ENCODE measurements around the gene ALDOA. TPM values are rescaled to one million over a fixed set of nuclear protein-coding genes. Genes with fewer than 3 reads are reported as not detected.

ALDOA gene
- total and polyA plus RNA-seq, 9 of the 15 experiments (the other 6 are each of a cell fraction or from before 2014, with no cell fraction given), result 311 to 2,224 (median 1,293) TPM

DNA sequence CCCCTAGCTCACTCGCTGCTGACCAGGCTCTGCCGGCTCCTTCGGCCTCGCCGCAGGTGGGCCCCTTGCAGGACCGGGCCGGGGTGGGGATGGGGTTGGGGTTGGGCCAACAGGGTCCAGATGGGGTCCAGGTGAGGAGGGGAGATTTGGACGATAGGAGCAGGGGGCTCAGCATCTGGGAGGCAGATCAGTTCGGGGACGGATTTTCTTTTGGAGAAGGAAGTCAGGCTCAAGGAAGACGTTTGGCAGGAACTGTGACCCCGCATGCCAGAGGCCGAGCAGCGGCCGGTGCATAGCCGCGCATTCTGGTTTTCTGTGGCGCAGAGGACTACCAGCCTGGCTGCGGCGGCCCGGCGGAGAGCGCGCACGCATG, 845 bp upstream of the ALDOA start (continued):
- peak in 1 of 2 experiments; percentile 5 for TF ChIP-seq E2F6 (IDR thresholded peaks at IDR 0.05; ENCODE audit: borderline replicate concordance in 1 of 2, extremely low read depth in 1 of 2, insufficient read depth in 1 of 2, insufficient read length in 1 of 2, low read depth in 1 of 2, low read length in 1 of 2, poor library complexity in 1 of 2, severe bottlenecking in 1 of 2)

GRCh38 chr16:30065943-30066760, 592 bp downstream of the ALDOA start:
- Histone ChIP-seq H3K27me3 (ENCODE audit: control insufficient read depth in 2 of 2, insufficient read depth in 2 of 2, low read length in 2 of 2) (no peaks in the 10 kb centered on the region), H3K9me3 (replicated peaks; ENCODE audit: control insufficient read depth, insufficient read depth, low read depth, low read length) (no peaks in the 10 kb centered on the region), H3K79me2 (ENCODE audit: control insufficient read depth, insufficient read depth, low read length) (peaks cover 77% of the 10 kb centered on the region), H3K4me1 (replicated peaks in 1 of 2; ENCODE audit: control insufficient read depth in 2 of 2, insufficient read depth in 2 of 2, low read length in 2 of 2) (peaks cover 47 to 59% of the 10 kb centered on the region in 2 experiments), H3K9ac (ENCODE audit: insufficient read depth in 1 of 2, low read depth in 2 of 2, low read length in 2 of 2) (peak overlapping the region; percentile 93 to 98), H3K4me3 (peak overlapping the region; percentile 88), H3K9me1 (ENCODE audit: control insufficient read depth, insufficient read depth, low read length) (peaks cover 17% of the 10 kb centered on the region), H3K36me3 (ENCODE audit: control insufficient read depth, insufficient read depth, low read length) (peaks cover 51% of the 10 kb centered on the region), H4K20me1 (replicated peaks; ENCODE audit: control insufficient read depth, insufficient read depth, low read length) (peaks cover 46% of the 10 kb centered on the region), H2AFZ (ENCODE audit: low read depth, low read length) (no peak overlapping the region; the same call in 1 of the 2 replicates), H3K27ac (ENCODE audit: extremely low read depth, low read depth, low read length) (peak overlapping the region; percentile 99), H3K4me2 (ENCODE audit: insufficient read depth, low read length) (peak overlapping the region; percentile 99)
- FAIRE-seq (no peak), ATAC-seq (peak; percentile 30), DNase-seq (ENCODE audit: extremely low read depth in 1 of 4, low spot score in 3 of 4) (peak; percentile 64 to 79 (median 74))
- ChIA-PET POLR2A (interaction anchor here (0.7 to 2.7 kb wide), 17 partner anchors 8 to 262 kb away, joined by 3 to 29 read pairs (median 5); partner anchors contain the start of genes PPP4C, PRRT2 and TBX6), CTCF (ENCODE audit: low intra/inter-chr PET ratio) (no interaction called here)
- intact Hi-C loops (cut with micrococcal nuclease) (loop anchor here (10.0 kb wide), 2 partner anchors 309 to 589 kb away; partner anchors contain the start of genes FBRS, MYL11, PRR14 and TBC1D10B), in situ Hi-C loops (cut with MboI) (no loop called here)
- TSS peak; percentile 44 for BruUV-seq (replicated peaks)
- under 1% methylated on average over 30 of the region's 44 CpGs for WGBS (ENCODE audit: insufficient coverage, low coverage, missing lambda C conversion rate)
- no peak for TF ChIP-seq RBBP5 (IDR thresholded peaks at IDR 0.05; ENCODE audit: borderline replicate concordance, insufficient read depth, low read length, poor library complexity, severe bottlenecking)
- TF ChIP-seq NFIC (IDR thresholded peaks at IDR 0.05), result 0 out of 2 replicates have a peak, but pooled peaks have one; percentile 7
- TF ChIP-seq, protein P1, sequence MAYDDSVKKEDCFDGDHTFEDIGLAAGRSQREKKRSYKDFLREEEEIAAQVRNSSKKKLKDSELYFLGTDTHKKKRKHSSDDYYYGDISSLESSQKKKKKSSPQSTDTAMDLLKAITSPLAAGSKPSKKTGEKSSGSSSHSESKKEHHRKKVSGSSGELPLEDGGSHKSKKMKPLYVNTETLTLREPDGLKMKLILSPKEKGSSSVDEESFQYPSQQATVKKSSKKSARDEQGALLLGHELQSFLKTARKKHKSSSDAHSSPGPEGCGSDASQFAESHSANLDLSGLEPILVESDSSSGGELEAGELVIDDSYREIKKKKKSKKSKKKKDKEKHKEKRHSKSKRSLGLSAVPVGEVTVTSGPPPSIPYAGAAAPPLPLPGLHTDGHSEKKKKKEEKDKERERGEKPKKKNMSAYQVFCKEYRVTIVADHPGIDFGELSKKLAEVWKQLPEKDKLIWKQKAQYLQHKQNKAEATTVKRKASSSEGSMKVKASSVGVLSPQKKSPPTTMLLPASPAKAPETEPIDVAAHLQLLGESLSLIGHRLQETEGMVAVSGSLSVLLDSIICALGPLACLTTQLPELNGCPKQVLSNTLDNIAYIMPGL (CRISPR knock-in tag; IDR thresholded peaks at IDR 0.05), result 0 out of 2 replicates have a peak, but pooled peaks have one; percentile 52
- no peak for TF ChIP-seq MEIS2 (IDR thresholded peaks at IDR 0.05; ENCODE audit: partially characterized antibody)
- 0 out of 2 replicates have a peak, but pooled peaks have one; percentile 12 for TF ChIP-seq ZBED1 (IDR thresholded peaks at IDR 0.05)
- TF ChIP-seq ZNF384 (IDR thresholded peaks at IDR 0.05; ENCODE audit: low read depth, low read length), result no peak
- TF ChIP-seq MAFG (tag; conservative IDR thresholded peaks at IDR 0.05), result peak; percentile 58; the same call in 1 of the 2 replicates
- no peak for TF ChIP-seq ZNF274 (IDR thresholded peaks at IDR 0.05; ENCODE audit: borderline replicate concordance, low read depth, low read length)
- TF ChIP-seq TAF1 (IDR thresholded peaks at IDR 0.05; ENCODE audit: control insufficient read depth, extremely low read depth, insufficient read depth, low read length, severe bottlenecking), result peak; percentile 7
- peak; percentile 6 for TF ChIP-seq PRPF4 (IDR thresholded peaks at IDR 0.05; ENCODE audit: insufficient read depth, low read depth, low read length, poor library complexity, severe bottlenecking)
- TF ChIP-seq SIN3A (IDR thresholded peaks at IDR 0.05; ENCODE audit: borderline replicate concordance in 2 of 2, control insufficient read depth in 1 of 2, low read depth in 2 of 2, low read length in 2 of 2), result peak in 1 of 2 experiments; percentile 37; a peak in 2 of 4 replicates
- TF ChIP-seq CTBP1 (IDR thresholded peaks at IDR 0.05; ENCODE audit: borderline replicate concordance), result no peak
- TF ChIP-seq CC2D1A (IDR thresholded peaks at IDR 0.05), result 0 out of 2 replicates have a peak, but pooled peaks have one; percentile 11
- peak; percentile 53; the same call in 1 of the 2 replicates for TF ChIP-seq ZFX (CRISPR knock-in tag; IDR thresholded peaks at IDR 0.05)
- TF ChIP-seq MTA3 (IDR thresholded peaks at IDR 0.05; ENCODE audit: borderline replicate concordance), result no peak

All from K562 (cell line).